Mucosa of rectum (tissue), 2 donors: ENCODE results near the gene MPI.

ENCODE experiments used
- H3K27ac ChIP-seq, 2 donors: one replicate each; pipeline ENCODE4 v1.7.0; 2013; ENCODE audit warnings: inconsistent platforms in 2 of 2, low read depth in 2 of 2, low read length in 2 of 2
- H3K27me3 ChIP-seq, 2 donors: one replicate each; pipeline ENCODE4 v1.7.0; 2013; ENCODE audit warnings: low read length in 2 of 2; ENCODE audit not compliant: control insufficient read depth in 2 of 2, insufficient read depth in 2 of 2
- H3K36me3 ChIP-seq, 2 donors: one replicate each; pipeline ENCODE4 v1.7.0; 2013; ENCODE audit warnings: low read length in 2 of 2; ENCODE audit not compliant: control insufficient read depth in 2 of 2, insufficient read depth in 2 of 2
- H3K4me1 ChIP-seq, 2 donors: one replicate each; pipeline ENCODE4 v1.7.0; 2013; ENCODE audit warnings: low read length in 2 of 2, mild to moderate bottlenecking in 1 of 2; ENCODE audit not compliant: control insufficient read depth in 2 of 2, insufficient read depth in 2 of 2
- H3K4me3 ChIP-seq, 2 donors: one replicate each; pipeline ENCODE4 v1.7.0; 2013; ENCODE audit warnings: low read length in 2 of 2
- H3K9ac ChIP-seq, 2 donors: one replicate each; pipeline ENCODE4 v1.7.0; 2013; ENCODE audit warnings: low read length in 2 of 2, low read depth in 1 of 2, mild to moderate bottlenecking in 1 of 2
- H3K9me3 ChIP-seq, 2 donors: one replicate each; pipeline ENCODE4 v1.7.0; 2013; ENCODE audit warnings: low read length in 2 of 2; ENCODE audit not compliant: control insufficient read depth in 2 of 2
- donor health status: healthy.
- donor health status: Normal muscosa, but diverticular disease.

Gene MPI

DNA sequence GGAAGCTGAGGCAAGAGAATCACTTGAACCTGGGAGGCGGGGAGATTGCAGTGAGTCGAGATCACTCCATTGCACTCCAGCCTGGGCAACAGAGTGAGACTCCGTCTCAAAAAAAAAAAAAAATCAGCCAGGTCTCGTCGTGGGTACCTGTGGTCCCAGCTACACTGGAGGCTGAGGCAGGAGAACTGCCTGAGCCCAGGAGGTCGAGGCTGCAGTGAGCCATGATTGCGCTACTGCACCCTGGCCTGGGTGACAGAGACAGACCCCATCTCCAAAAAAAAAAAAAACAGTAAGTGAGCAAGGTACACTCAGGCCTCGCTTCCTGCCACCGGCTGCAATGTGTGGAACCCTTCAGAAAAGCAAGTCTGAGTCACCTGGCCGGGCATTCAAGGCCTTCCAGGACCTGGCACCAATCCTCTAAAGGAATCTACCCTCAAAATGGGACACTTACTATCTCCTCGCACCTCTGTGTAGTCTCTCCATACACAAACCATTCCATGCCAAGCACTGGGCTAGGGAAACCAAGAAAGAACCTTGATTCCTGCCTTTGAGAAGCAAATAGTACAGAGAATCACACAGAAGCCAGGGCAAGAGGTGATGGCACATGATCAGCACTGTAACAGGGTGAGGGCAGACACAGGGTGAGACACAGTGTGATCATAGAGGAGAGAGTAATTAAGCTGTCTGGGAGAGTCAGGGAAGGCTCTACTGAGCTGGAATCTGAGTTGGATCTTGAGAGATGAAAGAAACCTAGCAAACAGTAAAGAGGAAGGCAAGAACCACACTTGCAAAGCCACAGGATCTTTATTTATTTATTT lies 26.4 kb upstream of the MPI start:
- H3K4me3 ChIP-seq, result no peak overlapping the region
- H3K27ac ChIP-seq, result peak overlapping the region; percentile 36 to 52
- no peaks in the 10 kb centered on the region for H3K9me3 ChIP-seq
- peaks cover 4 to 6% of the 10 kb centered on the region in 2 donors for H3K36me3 ChIP-seq
- no peaks in the 10 kb centered on the region for H3K27me3 ChIP-seq
- peak overlapping the region in 1 of 2 donors; percentile 1 for H3K9ac ChIP-seq
- H3K4me1 ChIP-seq, result peaks cover 43 to 49% of the 10 kb centered on the region in 2 donors

DNA sequence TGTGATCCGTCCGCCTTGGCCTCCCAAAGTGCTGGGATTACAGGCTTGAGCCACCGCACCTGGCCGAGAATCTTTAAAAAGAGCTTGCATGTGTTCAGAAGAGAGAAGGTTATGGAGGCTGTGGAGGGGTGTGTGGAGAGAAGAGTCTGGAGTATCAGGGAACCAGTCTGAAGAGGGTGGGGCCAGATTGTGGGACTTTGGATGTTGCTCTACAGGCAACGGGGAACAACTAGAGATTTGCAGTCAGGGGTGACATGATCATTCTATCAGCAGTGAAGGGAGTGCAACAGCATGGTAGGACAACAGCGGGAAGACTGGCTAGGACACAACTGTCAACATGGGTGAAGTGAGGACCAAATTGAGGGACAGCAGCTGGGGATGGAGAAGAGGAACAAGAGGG lies 25.5 kb upstream of the MPI start:
- peak overlapping the region; percentile 38 to 58 for H3K27ac ChIP-seq
- H3K27me3 ChIP-seq, result no peaks in the 10 kb centered on the region
- H3K4me3 ChIP-seq, result no peak overlapping the region
- H3K9ac ChIP-seq, result no peak overlapping the region
- peaks cover 47 to 52% of the 10 kb centered on the region in 2 donors for H3K4me1 ChIP-seq
- peaks cover 4 to 6% of the 10 kb centered on the region in 2 donors for H3K36me3 ChIP-seq
- no peaks in the 10 kb centered on the region for H3K9me3 ChIP-seq

DNA sequence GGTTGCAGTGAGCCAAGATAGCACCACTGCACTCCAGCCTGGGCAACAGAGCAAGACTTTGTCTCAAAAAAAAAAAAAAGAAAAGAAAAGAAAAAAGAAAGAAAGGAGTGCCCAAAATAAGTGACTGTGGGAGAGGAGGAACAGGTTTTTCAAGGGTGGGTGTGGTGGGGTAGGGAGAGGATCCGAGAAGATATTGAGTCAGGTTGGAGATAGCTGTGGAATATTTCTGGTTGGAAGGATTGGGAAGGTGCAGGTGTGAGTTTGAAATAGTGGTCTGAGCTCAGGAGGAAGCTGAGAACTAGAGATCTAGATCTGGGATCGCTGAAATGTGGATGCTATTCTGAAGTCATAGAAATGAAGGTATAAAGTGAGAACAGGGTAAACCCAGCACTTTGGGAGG lies 24.5 kb upstream of the MPI start:
- Histone ChIP-seq H3K27me3 (no peaks in the 10 kb centered on the region), H3K4me3 (no peak overlapping the region), H3K9ac (no peak overlapping the region), H3K9me3 (no peaks in the 10 kb centered on the region), H3K4me1 (peaks cover 56% of the 10 kb centered on the region in 2 donors), H3K27ac (peak overlapping the region; percentile 48 to 63), H3K36me3 (peaks cover 4 to 6% of the 10 kb centered on the region in 2 donors)

DNA sequence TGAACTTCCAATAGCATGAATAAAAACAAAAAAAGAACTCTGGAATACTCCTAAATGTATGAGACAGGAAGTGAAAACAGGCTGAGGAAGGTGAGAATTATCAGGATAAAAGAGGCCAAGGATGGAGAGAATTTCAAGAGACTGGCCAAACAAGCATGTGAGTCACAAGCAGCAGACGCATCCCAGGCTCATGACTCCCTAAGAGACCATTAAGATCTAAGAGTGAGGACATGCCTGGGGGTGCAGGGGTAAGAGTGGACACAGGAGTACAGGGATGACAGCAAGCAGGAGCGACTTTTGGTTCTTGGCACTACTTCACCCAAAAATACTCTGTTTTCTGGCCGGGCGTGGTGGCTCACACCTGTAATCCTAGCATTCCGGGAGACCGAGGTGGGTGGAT lies 23.8 kb upstream of the MPI start:
- H3K9ac ChIP-seq, result peak overlapping the region in 1 of 2 donors; percentile 35
- H3K9me3 ChIP-seq, result no peaks in the 10 kb centered on the region
- H3K4me3 ChIP-seq, result no peak overlapping the region
- H3K36me3 ChIP-seq, result peaks cover 4 to 6% of the 10 kb centered on the region in 2 donors
- H3K4me1 ChIP-seq, result peaks cover 63 to 64% of the 10 kb centered on the region in 2 donors
- H3K27me3 ChIP-seq, result no peaks in the 10 kb centered on the region
- peak overlapping the region; percentile 18 to 63 for H3K27ac ChIP-seq

DNA sequence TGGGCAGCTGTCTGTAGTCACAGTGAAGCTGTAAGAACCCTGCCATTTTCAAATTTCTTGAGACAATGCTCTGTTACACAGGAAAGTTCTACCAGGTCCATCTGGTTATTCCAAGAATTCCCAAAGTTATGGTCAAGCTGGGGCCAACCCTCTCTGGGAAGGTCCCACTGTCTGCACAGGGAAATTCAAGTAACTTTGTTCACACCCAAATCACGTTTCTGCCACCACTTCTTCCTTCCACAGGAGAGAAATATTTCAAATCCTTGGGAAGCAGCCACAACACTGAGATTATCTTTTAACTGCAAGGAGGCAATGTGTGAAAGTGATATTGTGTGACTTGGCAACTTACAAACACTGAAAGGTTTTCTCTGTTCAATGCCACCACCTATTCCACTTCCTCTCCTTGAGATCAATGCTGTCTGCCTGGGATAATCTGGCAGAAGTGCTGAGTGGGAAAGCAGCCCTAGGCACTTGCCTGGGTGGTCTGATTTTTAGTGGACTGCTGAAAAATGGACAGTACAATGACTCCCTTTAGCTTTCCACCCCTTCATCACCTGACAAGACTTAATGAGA lies 22.3 kb upstream of the MPI start:
- Histone ChIP-seq H3K9me3 (no peaks in the 10 kb centered on the region), H3K4me1 (peaks cover 71 to 73% of the 10 kb centered on the region in 2 donors), H3K9ac (peak overlapping the region in 1 of 2 donors; percentile 75), H3K4me3 (peak overlapping the region; percentile 28 to 53), H3K27ac (peak overlapping the region; percentile 94 to 97), H3K27me3 (no peaks in the 10 kb centered on the region), H3K36me3 (peaks cover 0 to 6% of the 10 kb centered on the region in 2 donors)

DNA sequence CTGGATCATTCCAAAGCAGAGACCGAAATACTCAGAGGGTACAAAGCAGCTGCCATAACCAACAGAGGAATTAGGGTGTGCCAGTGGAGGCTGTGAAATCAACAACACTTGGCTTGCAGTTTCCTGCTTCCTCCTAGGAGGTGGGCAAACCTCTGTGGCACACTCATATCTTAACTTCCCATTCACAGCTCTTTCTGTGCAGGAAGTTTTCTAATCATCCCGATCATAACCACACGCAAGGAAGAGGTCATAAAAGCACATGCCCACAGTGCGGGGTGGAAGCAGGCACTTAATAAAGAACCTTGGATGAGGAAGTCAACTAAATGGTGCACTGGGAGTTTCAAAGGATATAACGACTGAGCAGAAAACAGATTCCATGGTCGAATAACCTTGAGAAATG lies 21.8 kb upstream of the MPI start:
- Histone ChIP-seq H3K9me3 (no peaks in the 10 kb centered on the region), H3K36me3 (peaks cover 0 to 6% of the 10 kb centered on the region in 2 donors), H3K4me3 (peak overlapping the region; percentile 28 to 53), H3K27me3 (no peaks in the 10 kb centered on the region), H3K4me1 (peaks cover 71 to 73% of the 10 kb centered on the region in 2 donors), H3K9ac (peak overlapping the region; percentile 5 to 75), H3K27ac (peak overlapping the region; percentile 94 to 97)

DNA sequence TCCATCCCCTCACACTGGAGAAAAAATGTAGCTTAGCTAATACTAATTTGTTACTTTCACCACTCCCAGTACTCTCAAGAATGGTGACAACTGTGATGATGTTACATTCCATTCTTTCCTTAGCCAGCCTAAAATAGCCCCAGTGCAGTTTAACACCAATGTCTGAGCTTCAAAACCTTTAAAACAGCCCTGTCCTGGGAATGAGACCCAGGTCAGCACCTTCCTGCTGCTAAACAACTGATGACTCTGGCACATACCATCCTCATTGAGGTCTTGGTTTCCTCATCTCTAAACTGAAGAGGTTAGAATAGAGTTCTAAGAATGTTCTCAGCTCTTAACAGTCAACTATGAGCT lies 20.5 kb upstream of the MPI start:
- Histone ChIP-seq H3K27me3 (no peaks in the 10 kb centered on the region), H3K9ac (peak overlapping the region; percentile 35 to 75), H3K9me3 (no peaks in the 10 kb centered on the region), H3K36me3 (peaks cover 0 to 2% of the 10 kb centered on the region in 2 donors), H3K4me1 (peaks cover 69 to 70% of the 10 kb centered on the region in 2 donors), H3K27ac (peak overlapping the region; percentile 94 to 97), H3K4me3 (peak overlapping the region; percentile 28 to 41)

DNA sequence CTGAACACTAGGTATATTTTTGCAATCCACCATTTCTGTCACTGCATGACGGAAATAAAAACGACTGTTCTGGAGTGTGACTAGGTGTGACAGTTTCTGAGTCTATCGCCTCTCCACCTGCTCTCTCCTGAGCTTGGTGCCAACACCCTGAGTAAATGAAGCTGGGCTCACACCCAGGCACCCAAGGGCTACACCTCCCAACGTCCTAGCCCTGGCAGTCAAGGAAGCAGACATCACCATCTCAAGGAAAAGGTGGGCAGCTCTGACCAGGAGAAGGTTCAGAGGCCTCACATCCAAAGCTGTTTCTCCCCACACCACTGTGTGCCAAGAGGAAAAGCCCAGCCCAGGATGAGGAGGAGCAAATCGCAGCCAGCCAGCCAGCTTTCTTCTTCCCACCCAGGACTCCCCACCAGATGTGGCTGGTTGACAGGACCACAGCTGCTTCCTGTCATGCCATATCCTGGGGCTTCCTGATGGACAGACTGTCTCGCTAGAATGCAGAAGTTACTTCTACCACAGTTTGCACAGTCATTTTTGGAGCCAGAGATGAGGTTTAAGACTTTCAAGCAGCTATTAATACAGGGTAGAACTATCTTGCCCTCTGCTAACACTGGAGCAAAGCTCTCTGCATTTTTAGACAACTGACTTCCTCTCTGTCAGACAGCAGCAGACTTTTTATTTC lies 20.0 kb upstream of the MPI start:
- Histone ChIP-seq H3K4me3 (peak overlapping the region; percentile 41 to 43), H3K27ac (peak overlapping the region; percentile 94 to 97), H3K9ac (peak overlapping the region; percentile 35 to 75), H3K9me3 (no peaks in the 10 kb centered on the region), H3K27me3 (no peaks in the 10 kb centered on the region), H3K4me1 (peaks cover 64 to 65% of the 10 kb centered on the region in 2 donors), H3K36me3 (no peaks in the 10 kb centered on the region)

DNA sequence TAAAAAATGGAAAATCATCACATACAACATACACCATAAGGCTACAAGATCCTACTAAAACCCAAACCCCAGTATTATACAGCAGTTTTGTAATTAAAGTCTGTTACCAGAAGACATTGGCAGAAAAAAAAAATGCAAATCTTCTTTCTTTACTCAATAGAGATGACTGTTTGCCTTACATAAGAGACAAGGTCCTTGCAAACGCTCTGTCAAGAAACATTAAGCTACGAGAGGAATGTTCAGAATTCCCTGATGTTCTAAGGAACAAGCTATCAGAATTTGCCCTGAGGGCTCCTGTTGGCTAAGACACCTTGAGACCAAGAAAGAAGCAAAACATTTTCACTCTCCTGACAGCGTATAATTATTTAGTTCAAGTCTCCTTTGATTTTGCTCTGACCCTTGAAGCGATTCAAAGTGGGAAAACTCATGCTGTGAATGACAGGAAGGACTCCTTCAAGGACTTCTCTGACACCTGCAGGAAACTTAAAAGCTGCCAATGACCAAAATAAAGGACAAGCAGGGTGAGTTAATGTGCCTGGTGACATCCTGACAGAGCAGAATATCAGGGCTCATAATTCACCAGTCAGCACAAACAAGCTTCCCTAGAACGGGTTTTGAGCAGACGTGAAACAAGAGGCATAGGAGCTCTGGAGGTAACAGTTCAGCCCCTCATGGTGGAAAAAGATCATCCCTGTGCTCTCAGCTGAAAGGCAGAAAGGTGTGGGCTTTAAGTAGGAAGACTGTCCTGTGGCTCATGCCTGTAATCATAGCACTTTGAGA lies 19.2 kb upstream of the MPI start:
- peak overlapping the region; percentile 41 to 50 for H3K4me3 ChIP-seq

More for the DNA sequence above, 19.2 kb upstream of the MPI start:
- Histone ChIP-seq H3K27ac (peak overlapping the region; percentile 94 to 97), H3K27me3 (no peaks in the 10 kb centered on the region), H3K9me3 (no peaks in the 10 kb centered on the region), H3K36me3 (no peaks in the 10 kb centered on the region), H3K9ac (peak overlapping the region; percentile 35 to 75), H3K4me1 (peaks cover 61% of the 10 kb centered on the region in 2 donors)
